Ishikawa (cell line): ENCODE data around the gene SYMPK.
A peak's percentile ranks its signal among the peaks of the same experiment; 100 is the strongest.

Experiments used
- CEBPB ChIP-seq: IDR thresholded peaks from 2 replicates; pipeline ENCODE4 v1.6.1; 2012
- CREB1 ChIP-seq: IDR thresholded peaks from 2 replicates; pipeline ENCODE4 v1.6.1; 2012; ENCODE audit warnings: low read depth
- EGR1 ChIP-seq: IDR thresholded peaks from 2 replicates; pipeline ENCODE4 v1.6.1; 2012
- EP300 ChIP-seq: IDR thresholded peaks from 2 replicates; pipeline ENCODE4 v1.6.1; 2012; ENCODE audit warnings: borderline replicate concordance
- FOXM1 ChIP-seq: IDR thresholded peaks from 2 replicates; pipeline ENCODE4 v1.6.1; 2012; ENCODE audit warnings: low read depth, borderline replicate concordance
- MAX ChIP-seq: IDR thresholded peaks from 2 replicates; pipeline ENCODE4 v1.6.1; 2012
- NFIC ChIP-seq: IDR thresholded peaks from 2 replicates; pipeline ENCODE4 v1.6.1; 2012
- RAD21 ChIP-seq: IDR thresholded peaks from 2 replicates; pipeline ENCODE4 v1.6.1; 2012; ENCODE audit warnings: low read depth
- REST ChIP-seq: IDR thresholded peaks from 2 replicates; pipeline ENCODE4 v1.6.1; 2012; ENCODE audit warnings: low read depth, mild to moderate bottlenecking
- TAF1 ChIP-seq: IDR thresholded peaks from 2 replicates; pipeline ENCODE4 v1.6.1; 2012; ENCODE audit warnings: low read depth, mild to moderate bottlenecking
- TCF12 ChIP-seq: IDR thresholded peaks from 2 replicates; pipeline ENCODE4 v1.6.1; 2012; ENCODE audit warnings: low read depth
- TEAD4 ChIP-seq: IDR thresholded peaks from 2 replicates; pipeline ENCODE4 v1.6.1; 2012
- USF1 ChIP-seq: IDR thresholded peaks from 2 replicates; pipeline ENCODE4 v1.6.1; 2012
- YY1 ChIP-seq: IDR thresholded peaks from 2 replicates; pipeline ENCODE4 v1.6.1; 2012; ENCODE audit warnings: low read depth
- ZBTB7A ChIP-seq: IDR thresholded peaks from 2 replicates; pipeline ENCODE4 v1.6.1; 2012; ENCODE audit warnings: low read depth

Gene SYMPK

GRCh38 chr19:45860359-45861259 is 2.3 kb downstream of the SYMPK start:
- TF ChIP-seq TEAD4 (no peak), EP300 (no peak), CEBPB (no peak), CREB1 (no peak), YY1 (no peak), RAD21 (no peak), TAF1 (no peak), FOXM1 (no peak), NFIC (no peak), REST (no peak), EGR1 (no peak), TCF12 (no peak), ZBTB7A (no peak), MAX (no peak), USF1 (no peak)

GRCh38 chr19:45854167-45854778 is 8.7 kb downstream of the SYMPK start:
- TF ChIP-seq ZBTB7A (no peak), YY1 (no peak), USF1 (no peak), FOXM1 (no peak), CREB1 (no peak), TCF12 (no peak), EP300 (no peak), TAF1 (no peak), REST (no peak)

- 0 out of 2 replicates have a peak, but pooled peaks have one; percentile 9 for TF ChIP-seq MAX
- no peak for TF ChIP-seq TAF1
Observed at GRCh38 chr19:45852983-45853382, 10.0 kb downstream of the SYMPK start.

- no peak for TF ChIP-seq EP300
- TF ChIP-seq YY1: no peak
- no peak for TF ChIP-seq REST
- TF ChIP-seq TCF12: no peak
- TF ChIP-seq MAX: no peak
- TF ChIP-seq TAF1: no peak
- no peak for TF ChIP-seq TEAD4
- no peak for TF ChIP-seq FOXM1
Observed at GRCh38 chr19:45852145-45852750, 10.7 kb downstream of the SYMPK start.
